ENCODE data around the gene CCNG1. TPM values are rescaled to one million over a fixed set of nuclear protein-coding genes. Genes with fewer than 3 reads are reported as not detected.

Gene CCNG1
- total and polyA plus RNA-seq, 4 donors, result 71.7 to 162 (median 96.5) TPM

- H3K27ac ChIP-seq (ENCODE audit: low read depth, low read length), result peak overlapping the region; percentile 90
- no peaks in the 10 kb centered on the region for H3K36me3 ChIP-seq (ENCODE audit: control insufficient read depth, insufficient read depth, low read length)
- H3K4me1 ChIP-seq (ENCODE audit: control insufficient read depth, insufficient read depth, low read length), result peaks cover 13% of the 10 kb centered on the region
- WGBS (ENCODE audit: insufficient coverage), result no CpG with 5 or more reads among the region's 4 CpGs
- H3K4me3 ChIP-seq (ENCODE audit: low read depth, low read length), result no peak overlapping the region
- no peaks in the 10 kb centered on the region for H3K9me3 ChIP-seq (ENCODE audit: control insufficient read depth, insufficient read depth, low read length)
- no peaks in the 10 kb centered on the region for H3K27me3 ChIP-seq (ENCODE audit: control insufficient read depth, insufficient read depth, low read length)
- DNase-seq (ENCODE audit: low read depth in 4 of 6, low spot score in 6 of 6), result no peak
Measured at GRCh38 chr5:163436515-163436914, 880 bp upstream of the CCNG1 start.

GRCh38 chr5:163437011-163437308, 435 bp upstream of the CCNG1 start:
- Histone ChIP-seq H3K4me3 (ENCODE audit: low read depth, low read length) (peak overlapping the region; percentile 99), H3K36me3 (ENCODE audit: control insufficient read depth, insufficient read depth, low read length) (no peaks in the 10 kb centered on the region), H3K27ac (ENCODE audit: low read depth, low read length) (peak overlapping the region; percentile 90), H3K27me3 (ENCODE audit: control insufficient read depth, insufficient read depth, low read length) (no peaks in the 10 kb centered on the region), H3K4me1 (ENCODE audit: control insufficient read depth, insufficient read depth, low read length) (peaks cover 13% of the 10 kb centered on the region), H3K9me3 (ENCODE audit: control insufficient read depth, insufficient read depth, low read length) (no peaks in the 10 kb centered on the region)
- 0% methylated on average over 1 of the region's 6 CpGs for WGBS (ENCODE audit: insufficient coverage)
- DNase-seq (ENCODE audit: low read depth in 4 of 6, low spot score in 6 of 6), result peak in 1 of 6 donors; percentile 26

- peak in 2 of 6 donors; percentile 34 to 49 for DNase-seq (ENCODE audit: low read depth in 4 of 6, low spot score in 6 of 6)
- Histone ChIP-seq H3K4me1 (ENCODE audit: control insufficient read depth, insufficient read depth, low read length) (peaks cover 13% of the 10 kb centered on the region), H3K9me3 (ENCODE audit: control insufficient read depth, insufficient read depth, low read length) (no peaks in the 10 kb centered on the region), H3K27me3 (ENCODE audit: control insufficient read depth, insufficient read depth, low read length) (no peaks in the 10 kb centered on the region), H3K27ac (ENCODE audit: low read depth, low read length) (no peak overlapping the region), H3K4me3 (ENCODE audit: low read depth, low read length) (no peak overlapping the region), H3K36me3 (ENCODE audit: control insufficient read depth, insufficient read depth, low read length) (peaks cover 4% of the 10 kb centered on the region)
- WGBS (ENCODE audit: insufficient coverage), result 0% methylated on average over 1 of the region's 2 CpGs
Measured at GRCh38 chr5:163439092-163439425, 1.7 kb downstream of the CCNG1 start.

- Histone ChIP-seq H3K27me3 (ENCODE audit: control insufficient read depth, insufficient read depth, low read length) (no peaks in the 10 kb centered on the region), H3K27ac (ENCODE audit: low read depth, low read length) (no peak overlapping the region), H3K9me3 (ENCODE audit: control insufficient read depth, insufficient read depth, low read length) (no peaks in the 10 kb centered on the region), H3K4me1 (ENCODE audit: control insufficient read depth, insufficient read depth, low read length) (peaks cover 13% of the 10 kb centered on the region), H3K36me3 (ENCODE audit: control insufficient read depth, insufficient read depth, low read length) (peaks cover 9% of the 10 kb centered on the region), H3K4me3 (ENCODE audit: low read depth, low read length) (no peak overlapping the region)
- no CpG with 5 or more reads among the region's 3 CpGs for WGBS (ENCODE audit: insufficient coverage)
- no peak for DNase-seq (ENCODE audit: low read depth in 4 of 6, low spot score in 6 of 6)
Measured at GRCh38 chr5:163440954-163441353, 3.6 kb downstream of the CCNG1 start.

GRCh38 chr5:163444526-163444925, 7.1 kb downstream of the CCNG1 start:
- WGBS (ENCODE audit: insufficient coverage), result no CpG with 5 or more reads among the region's 1 CpG
- Histone ChIP-seq H3K4me1 (ENCODE audit: control insufficient read depth, insufficient read depth, low read length) (no peaks in the 10 kb centered on the region), H3K9me3 (ENCODE audit: control insufficient read depth, insufficient read depth, low read length) (no peaks in the 10 kb centered on the region), H3K27me3 (ENCODE audit: control insufficient read depth, insufficient read depth, low read length) (no peaks in the 10 kb centered on the region), H3K27ac (ENCODE audit: low read depth, low read length) (no peak overlapping the region), H3K36me3 (ENCODE audit: control insufficient read depth, insufficient read depth, low read length) (peaks cover 18% of the 10 kb centered on the region), H3K4me3 (ENCODE audit: low read depth, low read length) (no peak overlapping the region)
- DNase-seq (ENCODE audit: low read depth in 4 of 6, low spot score in 6 of 6), result no peak

- no peak for DNase-seq (ENCODE audit: low read depth in 4 of 6, low spot score in 6 of 6)
- no peaks in the 10 kb centered on the region for H3K9me3 ChIP-seq (ENCODE audit: control insufficient read depth, insufficient read depth, low read length)
- no CpG with 5 or more reads among the region's 6 CpGs for WGBS (ENCODE audit: insufficient coverage)
- H3K4me1 ChIP-seq (ENCODE audit: control insufficient read depth, insufficient read depth, low read length), result no peaks in the 10 kb centered on the region
- no peak overlapping the region for H3K27ac ChIP-seq (ENCODE audit: low read depth, low read length)
- H3K4me3 ChIP-seq (ENCODE audit: low read depth, low read length), result no peak overlapping the region
- peaks cover 21% of the 10 kb centered on the region for H3K36me3 ChIP-seq (ENCODE audit: control insufficient read depth, insufficient read depth, low read length)
- H3K27me3 ChIP-seq (ENCODE audit: control insufficient read depth, insufficient read depth, low read length), result no peaks in the 10 kb centered on the region
Measured at GRCh38 chr5:163445345-163445744, 8.0 kb downstream of the CCNG1 start.

- Histone ChIP-seq H3K9me3 (ENCODE audit: control insufficient read depth, insufficient read depth, low read length) (no peaks in the 10 kb centered on the region), H3K27ac (ENCODE audit: low read depth, low read length) (no peak overlapping the region), H3K27me3 (ENCODE audit: control insufficient read depth, insufficient read depth, low read length) (no peaks in the 10 kb centered on the region), H3K36me3 (ENCODE audit: control insufficient read depth, insufficient read depth, low read length) (peaks cover 25% of the 10 kb centered on the region), H3K4me3 (ENCODE audit: low read depth, low read length) (no peak overlapping the region), H3K4me1 (ENCODE audit: control insufficient read depth, insufficient read depth, low read length) (no peaks in the 10 kb centered on the region)
- DNase-seq (ENCODE audit: low read depth in 4 of 6, low spot score in 6 of 6), result no peak
Measured at GRCh38 chr5:163447191-163447590, 9.8 kb downstream of the CCNG1 start.

- Histone ChIP-seq H3K36me3 (ENCODE audit: control insufficient read depth, insufficient read depth, low read length) (peaks cover 24% of the 10 kb centered on the region), H3K4me1 (ENCODE audit: control insufficient read depth, insufficient read depth, low read length) (no peaks in the 10 kb centered on the region), H3K4me3 (ENCODE audit: low read depth, low read length) (no peak overlapping the region), H3K27ac (ENCODE audit: low read depth, low read length) (no peak overlapping the region), H3K9me3 (ENCODE audit: control insufficient read depth, insufficient read depth, low read length) (no peaks in the 10 kb centered on the region), H3K27me3 (ENCODE audit: control insufficient read depth, insufficient read depth, low read length) (no peaks in the 10 kb centered on the region)
- DNase-seq (ENCODE audit: low read depth in 4 of 6, low spot score in 6 of 6), result no peak
- WGBS (ENCODE audit: insufficient coverage), result no CpG with 5 or more reads among the region's 3 CpGs
Measured at GRCh38 chr5:163447875-163448274, 10.5 kb downstream of the CCNG1 start.

GRCh38 chr5:163448491-163448890, 11.1 kb downstream of the CCNG1 start:
- DNase-seq (ENCODE audit: low read depth in 4 of 6, low spot score in 6 of 6), result no peak
- Histone ChIP-seq H3K27ac (ENCODE audit: low read depth, low read length) (no peak overlapping the region), H3K36me3 (ENCODE audit: control insufficient read depth, insufficient read depth, low read length) (peaks cover 21% of the 10 kb centered on the region), H3K4me1 (ENCODE audit: control insufficient read depth, insufficient read depth, low read length) (no peaks in the 10 kb centered on the region), H3K4me3 (ENCODE audit: low read depth, low read length) (no peak overlapping the region), H3K9me3 (ENCODE audit: control insufficient read depth, insufficient read depth, low read length) (no peaks in the 10 kb centered on the region), H3K27me3 (ENCODE audit: control insufficient read depth, insufficient read depth, low read length) (no peaks in the 10 kb centered on the region)

GRCh38 chr5:163451489-163451888, 14.1 kb downstream of the CCNG1 start:
- H3K36me3 ChIP-seq (ENCODE audit: control insufficient read depth, insufficient read depth, low read length), result peaks cover 26% of the 10 kb centered on the region
- H3K9me3 ChIP-seq (ENCODE audit: control insufficient read depth, insufficient read depth, low read length), result no peaks in the 10 kb centered on the region
- H3K4me3 ChIP-seq (ENCODE audit: low read depth, low read length), result no peak overlapping the region

GRCh38 chr5:163453705-163454104, 16.3 kb downstream of the CCNG1 start:
- Histone ChIP-seq H3K4me3 (ENCODE audit: low read depth, low read length) (no peak overlapping the region), H3K36me3 (ENCODE audit: control insufficient read depth, insufficient read depth, low read length) (peaks cover 17% of the 10 kb centered on the region), H3K27ac (ENCODE audit: low read depth, low read length) (no peak overlapping the region), H3K9me3 (ENCODE audit: control insufficient read depth, insufficient read depth, low read length) (no peaks in the 10 kb centered on the region), H3K27me3 (ENCODE audit: control insufficient read depth, insufficient read depth, low read length) (no peaks in the 10 kb centered on the region), H3K4me1 (ENCODE audit: control insufficient read depth, insufficient read depth, low read length) (peaks cover 8% of the 10 kb centered on the region)
- WGBS (ENCODE audit: insufficient coverage), result no CpG with 5 or more reads among the region's 1 CpG
- no peak for DNase-seq (ENCODE audit: low read depth in 4 of 6, low spot score in 6 of 6)

More at GRCh38 chr5:163451489-163451888, 14.1 kb downstream of the CCNG1 start:
- Histone ChIP-seq H3K27ac (ENCODE audit: low read depth, low read length) (no peak overlapping the region), H3K4me1 (ENCODE audit: control insufficient read depth, insufficient read depth, low read length) (no peaks in the 10 kb centered on the region), H3K27me3 (ENCODE audit: control insufficient read depth, insufficient read depth, low read length) (no peaks in the 10 kb centered on the region)
- no peak for DNase-seq (ENCODE audit: low read depth in 4 of 6, low spot score in 6 of 6)
- WGBS (ENCODE audit: insufficient coverage), result 100% methylated on average over 5 of the region's 8 CpGs

Measured in spinal cord (tissue), 10 donors.